GF-D8 (cell line): Measurements from ENCODE around the gene LY6G5B.
"Not testable (repeated sequence)": the region's sequence is repeated elsewhere in the genome, so short reads cannot be mapped to it uniquely, and the experiment has no call there.

Experiments
- DNase-seq: peaks from one replicate; lab custom pipeline; 2025; lab: John Stamatoyannopoulos, UW

The LY6G5B gene

GRCh38 chr6:31691078-31691463, 21.3 kb downstream of the LY6G5B start:
- DNase-seq = no peak

- DNase-seq = no peak
Measured at GRCh38 chr6:31691564-31692108, 21.9 kb downstream of the LY6G5B start.

DNA sequence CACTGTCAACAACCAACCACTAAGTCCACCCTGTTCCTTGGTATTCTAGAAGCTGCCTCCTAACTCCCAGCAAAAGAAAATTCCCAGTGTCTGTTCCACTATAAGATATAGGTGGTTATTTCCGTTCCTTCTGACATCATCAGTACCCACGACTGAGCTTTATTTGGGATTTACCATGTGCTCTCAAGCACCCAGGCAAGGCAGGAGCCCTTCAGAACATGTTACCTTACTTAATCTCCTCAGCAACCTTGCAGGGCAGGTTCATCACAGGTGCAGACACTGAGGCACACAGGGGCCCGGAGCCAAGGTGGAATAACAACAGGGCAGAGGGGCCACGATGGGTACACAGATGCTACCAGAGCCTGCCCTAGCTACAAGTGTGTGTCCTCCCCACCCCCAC, 22.6 kb downstream of the LY6G5B start:
- DNase-seq = no peak

- DNase-seq = no peak
Measured at GRCh38 chr6:31692886-31693285, 23.1 kb downstream of the LY6G5B start.

- no peak for DNase-seq
Measured at GRCh38 chr6:31693535-31693934, 23.8 kb downstream of the LY6G5B start.

DNA sequence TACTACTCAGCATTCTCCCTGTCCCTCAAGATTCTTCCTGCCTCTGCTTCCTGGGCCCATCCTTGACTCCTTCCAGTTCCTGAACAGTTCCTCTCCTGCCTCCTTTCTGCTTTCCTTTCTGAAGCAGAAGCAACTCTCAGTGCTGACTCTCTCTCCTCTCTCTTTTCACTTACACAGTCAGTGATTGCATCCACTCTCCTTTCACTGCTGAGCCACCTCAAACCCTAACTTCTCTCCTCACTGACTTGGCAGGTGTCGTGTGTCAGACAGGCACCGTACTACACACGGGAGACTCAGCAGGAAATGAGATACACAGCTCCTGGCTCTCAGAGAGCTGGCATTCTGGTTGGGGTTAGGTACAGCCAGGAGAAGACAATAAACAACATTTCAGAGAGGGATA, 27.8 kb downstream of the LY6G5B start:
- no peak for DNase-seq

- no peak for DNase-seq
Measured at GRCh38 chr6:31700740-31701401, 31.1 kb downstream of the LY6G5B start.

GRCh38 chr6:31701666-31702404, 32.1 kb downstream of the LY6G5B start:
- no peak for DNase-seq

DNA sequence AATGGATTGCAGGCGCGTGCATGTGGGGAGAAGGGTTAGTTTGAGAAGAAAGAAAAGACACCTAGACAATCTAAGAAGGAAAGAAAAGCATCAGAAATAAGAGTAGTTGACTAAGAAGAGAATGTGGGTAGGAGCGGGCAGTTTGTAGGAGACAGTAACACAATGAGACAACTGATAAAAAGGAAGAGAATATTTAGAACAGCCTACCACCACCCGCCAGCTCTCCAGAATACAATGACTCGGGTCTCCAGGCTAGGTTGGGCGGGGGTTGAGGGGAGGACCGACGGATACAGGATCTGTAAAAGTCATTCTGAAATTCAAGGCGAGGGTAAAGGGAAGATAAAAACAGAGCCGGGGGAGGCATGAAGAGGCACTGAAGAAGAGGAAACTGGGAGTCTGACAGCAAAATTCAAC, 32.6 kb downstream of the LY6G5B start:
- no peak for DNase-seq

DNA sequence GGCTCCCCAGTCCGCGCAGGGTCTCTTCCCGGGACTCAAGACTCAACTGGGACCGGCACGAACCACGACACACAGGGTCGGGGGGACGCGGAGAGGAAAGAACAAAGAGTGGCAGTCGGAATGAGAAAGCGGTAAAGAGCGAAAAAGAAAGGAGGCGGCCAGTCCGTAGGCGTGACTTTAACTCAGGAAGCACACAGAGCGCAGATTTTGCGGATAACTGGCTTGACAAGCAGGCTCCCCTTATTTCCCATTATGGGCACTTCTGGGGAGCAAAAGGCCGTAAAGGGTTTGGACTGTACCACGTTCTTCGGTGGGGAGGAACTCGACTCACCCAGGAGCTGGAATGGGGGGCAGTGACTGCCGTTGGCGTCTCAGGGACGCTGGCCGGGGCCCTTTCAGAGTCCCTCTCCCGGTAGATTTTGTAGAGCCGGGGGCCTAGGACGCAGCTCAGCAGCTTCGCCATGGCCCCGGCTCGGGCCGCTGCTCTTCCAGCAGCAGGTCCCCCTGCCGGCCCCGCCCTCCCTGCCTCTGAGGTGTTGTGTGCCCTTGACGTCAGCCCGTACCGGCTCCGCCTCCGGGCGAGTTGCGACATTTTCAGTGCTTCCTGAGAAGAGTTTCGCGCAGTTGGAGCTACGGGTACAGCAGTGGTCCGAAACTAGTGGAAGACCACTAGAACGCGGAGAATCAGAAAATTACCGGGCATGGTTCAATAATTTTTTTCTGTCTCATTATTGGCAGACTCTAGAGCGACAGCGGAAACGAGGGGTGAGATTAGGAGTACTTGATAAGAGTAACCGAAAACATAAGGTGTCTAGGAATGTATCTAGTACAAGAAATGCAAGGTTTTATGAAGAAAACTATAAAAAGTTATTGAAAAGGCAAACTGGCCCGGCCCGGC, 33.3 kb downstream of the LY6G5B start, which contains the start of gene ABHD16A:
Gene ABHD16A, minus strand, starts transcription at position 506 of the 898 bp plus-strand sequence. Its CDS starts 43 bp downstream, at position 463.
- peak; percentile 95 for DNase-seq

DNA sequence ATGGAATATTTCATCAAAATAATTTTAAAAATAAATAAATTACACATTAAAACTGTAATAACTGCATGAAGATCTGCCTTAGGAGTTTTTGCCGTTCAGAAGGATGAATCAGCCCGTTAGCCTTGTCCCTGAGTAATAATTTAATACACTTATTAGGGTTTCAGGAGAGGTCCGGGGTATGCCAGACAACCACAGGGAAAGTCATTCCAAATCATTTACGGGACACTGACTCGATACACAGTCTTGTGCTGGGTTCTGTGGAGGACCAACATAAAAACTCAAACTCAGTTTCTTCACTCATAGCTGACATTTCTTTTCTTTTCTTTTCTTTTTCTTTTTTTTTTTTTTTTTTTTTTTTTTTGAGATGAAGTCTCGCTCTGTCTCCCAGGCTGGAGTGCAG, 36.2 kb downstream of the LY6G5B start:
- no peak for DNase-seq

- DNase-seq = no peak
Measured at GRCh38 chr6:31706599-31706998, 36.8 kb downstream of the LY6G5B start, which contains the start of gene LY6G6F. Gene LY6G6F (plus strand): TSS chr6:31706866. CDS start chr6:31706907, 41 bp downstream.

GRCh38 chr6:31707701-31708100, 37.9 kb downstream of the LY6G5B start:
- no peak for DNase-seq

DNA sequence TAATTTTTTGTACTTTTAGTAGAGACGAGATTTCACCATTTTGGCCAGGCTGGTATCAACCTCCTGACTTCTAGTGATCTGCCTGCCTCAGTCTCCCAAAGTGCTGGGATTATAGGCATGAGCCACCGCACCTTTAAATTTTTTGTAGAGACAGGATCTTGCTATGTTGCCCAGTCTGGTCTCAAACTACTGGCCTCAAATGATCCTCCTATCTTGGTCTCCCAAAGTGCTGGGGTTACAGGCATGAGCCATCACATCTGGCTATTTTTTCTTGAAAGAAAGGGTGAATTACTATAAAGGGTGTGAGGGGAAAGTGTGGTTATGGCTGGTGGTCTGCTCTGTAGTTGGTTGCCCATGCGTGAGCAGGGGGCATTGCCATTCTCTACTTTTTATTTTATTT, 38.4 kb downstream of the LY6G5B start:
- DNase-seq = no peak

DNA sequence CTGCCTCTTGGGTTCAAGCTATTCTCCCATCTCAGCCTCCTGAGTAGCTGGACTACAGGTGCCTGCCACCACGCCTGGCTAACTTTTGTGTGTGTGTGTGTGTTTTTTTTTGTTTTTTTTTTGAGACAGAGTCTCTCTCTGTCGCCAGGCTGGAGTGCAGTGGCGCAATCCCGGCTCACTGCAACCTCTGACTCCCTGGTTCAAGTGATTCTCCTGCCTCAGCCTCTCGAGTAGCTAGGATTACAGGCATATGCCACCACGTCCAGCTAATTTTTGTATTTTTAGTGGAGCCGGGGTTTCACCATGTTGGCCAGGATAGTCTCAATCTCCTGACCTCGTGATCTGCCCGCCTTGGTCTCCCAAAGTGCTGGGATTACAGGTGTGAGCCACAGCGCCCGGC, 39.4 kb downstream of the LY6G5B start:
- DNase-seq = not testable (repeated sequence)

GRCh38 chr6:31710523-31711219, 40.9 kb downstream of the LY6G5B start:
- DNase-seq = no peak

- DNase-seq = peak; percentile 10
Measured at GRCh38 chr6:31711233-31711632, 41.5 kb downstream of the LY6G5B start.

DNA sequence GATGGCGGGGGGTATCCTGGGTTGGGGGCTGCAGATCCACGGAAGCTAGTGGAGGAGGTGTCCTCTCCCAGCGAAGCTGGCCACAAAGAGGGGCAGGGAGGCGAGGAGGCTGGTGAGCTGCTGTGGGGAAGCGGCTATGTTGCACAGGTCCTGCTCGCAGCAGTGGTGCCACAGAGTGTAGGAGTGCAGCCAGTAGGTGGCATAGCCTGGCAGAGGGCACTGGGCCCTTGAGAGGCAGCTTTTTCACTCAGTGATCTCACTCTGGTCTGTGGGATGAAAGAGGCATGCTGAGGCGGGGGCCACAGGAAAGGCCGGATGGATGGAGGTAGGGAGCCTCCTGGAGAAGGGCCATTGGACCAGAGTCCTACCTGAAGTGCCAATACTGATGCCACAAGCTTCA, 42.5 kb downstream of the LY6G5B start:
- DNase-seq = peak; percentile 3

GRCh38 chr6:31713465-31713864, 43.7 kb downstream of the LY6G5B start:
- no peak for DNase-seq

DNA sequence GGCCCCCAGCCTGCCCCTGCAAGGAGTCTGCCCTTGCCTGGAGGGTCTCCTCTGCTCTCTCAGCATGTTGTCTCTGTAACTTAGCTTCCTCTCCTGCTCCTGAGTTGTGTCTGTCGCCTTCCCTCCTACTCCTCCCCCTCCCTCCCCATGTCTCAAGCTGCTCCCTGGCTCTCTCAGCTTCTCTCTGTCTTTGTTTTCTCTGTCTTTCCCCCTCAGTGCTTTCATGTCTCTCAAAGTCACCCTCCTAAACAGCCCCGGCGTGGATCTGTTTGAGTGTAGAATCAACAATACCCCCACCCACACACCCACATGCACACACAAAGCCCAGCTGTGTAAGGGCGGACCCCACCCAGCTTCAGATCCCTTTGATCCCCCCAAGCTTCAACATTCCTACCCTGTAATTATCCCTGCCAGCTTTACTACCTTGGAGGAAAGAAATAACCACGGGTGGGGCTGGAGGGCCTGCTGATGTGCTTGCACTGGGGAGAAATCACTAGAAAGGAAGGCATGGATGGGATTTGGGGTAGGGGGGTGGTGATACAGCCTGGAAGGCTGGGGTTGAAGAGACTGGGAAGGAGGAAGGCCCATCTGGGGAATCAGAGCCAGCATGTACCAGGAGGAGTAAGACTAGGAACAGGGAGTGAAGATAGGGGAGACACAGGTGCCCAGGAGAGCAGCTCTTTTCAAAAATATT, 44.4 kb downstream of the LY6G5B start:
- DNase-seq = no peak
